ENCODE measurements around the gene RDH12.

Gene RDH12

DNA sequence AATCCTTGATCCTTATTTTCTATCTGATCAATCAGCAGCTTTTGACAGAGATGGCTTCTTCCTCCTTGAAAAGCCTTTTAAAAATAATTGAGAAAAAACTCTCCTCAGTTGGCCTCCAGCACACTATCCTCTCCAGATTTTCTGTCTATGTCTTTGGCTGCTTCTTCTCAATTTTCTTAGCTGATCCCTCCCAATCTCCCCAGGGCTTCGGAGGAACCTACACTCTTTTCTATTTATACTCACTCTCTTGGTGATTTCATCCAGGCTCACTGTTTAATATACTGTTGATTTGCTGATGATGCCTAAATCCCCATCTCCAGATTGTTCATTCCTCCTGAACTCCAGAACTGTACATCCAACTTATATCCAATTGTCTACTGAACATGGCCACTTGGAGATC lies 54.8 kb downstream of the RDH12 start:
- no peak for DNase-seq

GRCh38 chr14:67757175-67757574 lies 55.5 kb downstream of the RDH12 start:
- no peak for DNase-seq

DNA sequence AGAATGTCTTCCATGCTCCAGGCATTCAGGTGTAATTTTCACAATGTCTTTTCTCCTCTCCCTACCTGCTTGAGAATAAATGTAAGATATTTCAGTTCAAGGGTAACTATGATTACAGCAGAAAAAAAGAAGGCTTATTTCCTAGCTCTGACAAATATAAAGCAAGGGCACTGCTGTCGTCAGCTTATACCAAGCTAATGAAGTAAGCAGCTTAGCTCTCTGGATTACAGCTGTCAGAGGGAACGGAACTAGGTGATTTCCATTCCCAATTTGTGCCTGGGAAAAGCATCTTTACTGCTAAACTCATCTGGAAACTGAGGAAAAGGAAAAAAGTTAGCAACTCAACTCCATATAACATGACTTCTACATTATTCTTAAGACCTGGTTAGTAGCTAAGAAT lies 58.2 kb downstream of the RDH12 start:
- DNase-seq: no peak

DNA sequence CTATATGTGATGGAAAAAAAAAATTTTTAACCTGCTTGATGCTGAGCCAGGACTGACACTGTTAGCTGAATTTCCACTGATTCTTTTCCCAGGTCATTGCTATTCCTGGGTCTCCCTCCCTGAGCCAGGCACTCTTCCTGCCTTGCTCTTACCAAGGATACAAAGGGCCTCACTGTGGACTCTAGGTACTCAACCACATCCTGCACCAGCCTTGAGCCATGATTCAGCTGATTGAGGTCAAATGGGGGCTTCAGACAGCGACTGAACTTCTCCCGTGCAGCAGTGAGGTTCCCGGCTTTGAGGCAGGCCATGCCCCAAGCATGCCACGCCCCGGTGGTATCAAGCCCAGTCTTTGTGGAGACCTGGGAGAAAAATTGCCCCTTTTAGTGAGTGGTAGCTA lies 60.4 kb downstream of the RDH12 start:
- no peak for DNase-seq

DNA sequence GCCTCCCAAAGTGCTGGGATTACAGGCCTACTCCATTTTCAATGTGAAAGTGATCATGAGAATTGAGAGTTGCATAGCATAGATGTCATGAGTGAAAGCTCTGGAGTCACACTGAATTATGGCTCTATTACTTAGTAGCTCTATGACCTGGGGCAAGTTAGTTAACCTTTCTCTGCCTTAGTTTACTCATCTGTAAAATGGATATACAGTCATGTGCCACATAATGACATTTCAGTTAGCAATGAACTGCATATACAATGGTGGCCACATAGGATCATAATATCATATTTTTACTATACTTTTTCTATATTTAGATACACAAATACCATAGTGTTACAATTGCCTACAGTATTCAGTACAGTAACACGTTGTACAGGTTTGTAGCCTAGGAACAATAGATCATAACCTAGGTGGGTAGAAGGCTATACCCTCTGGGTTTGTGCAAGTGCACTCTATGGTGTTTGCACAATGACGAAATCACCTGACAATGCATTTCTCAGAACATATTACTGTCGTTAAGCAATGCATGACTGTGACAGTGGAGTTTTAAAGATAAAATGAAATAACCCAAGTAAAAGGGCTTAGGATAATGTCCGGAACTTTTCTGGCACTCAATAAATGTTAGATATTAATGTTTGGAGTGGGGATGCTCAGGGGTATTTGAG lies 61.6 kb downstream of the RDH12 start:
- DNase-seq: no peak

DNA sequence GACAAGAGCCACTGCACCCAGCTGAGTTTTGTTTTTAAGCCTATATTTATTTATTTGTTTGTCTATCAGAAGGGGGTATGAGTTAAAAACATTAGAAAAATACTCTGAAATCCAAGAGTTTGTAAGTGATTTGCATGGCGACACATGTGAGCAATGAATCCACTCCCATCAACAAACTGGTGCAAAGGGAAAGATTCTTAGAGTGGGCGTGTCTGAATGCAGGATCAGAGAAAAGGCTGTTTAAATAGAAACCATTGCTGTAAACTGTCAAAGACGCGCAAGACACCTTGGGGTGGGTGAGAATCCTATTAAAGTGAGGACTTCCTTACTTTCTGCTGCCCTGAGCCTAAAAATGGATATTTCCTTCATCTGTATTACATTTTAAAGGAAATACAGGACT lies 62.8 kb downstream of the RDH12 start:
- no peak for DNase-seq

GRCh38 chr14:67765192-67765834 lies 63.6 kb downstream of the RDH12 start:
- no peak for DNase-seq

DNA sequence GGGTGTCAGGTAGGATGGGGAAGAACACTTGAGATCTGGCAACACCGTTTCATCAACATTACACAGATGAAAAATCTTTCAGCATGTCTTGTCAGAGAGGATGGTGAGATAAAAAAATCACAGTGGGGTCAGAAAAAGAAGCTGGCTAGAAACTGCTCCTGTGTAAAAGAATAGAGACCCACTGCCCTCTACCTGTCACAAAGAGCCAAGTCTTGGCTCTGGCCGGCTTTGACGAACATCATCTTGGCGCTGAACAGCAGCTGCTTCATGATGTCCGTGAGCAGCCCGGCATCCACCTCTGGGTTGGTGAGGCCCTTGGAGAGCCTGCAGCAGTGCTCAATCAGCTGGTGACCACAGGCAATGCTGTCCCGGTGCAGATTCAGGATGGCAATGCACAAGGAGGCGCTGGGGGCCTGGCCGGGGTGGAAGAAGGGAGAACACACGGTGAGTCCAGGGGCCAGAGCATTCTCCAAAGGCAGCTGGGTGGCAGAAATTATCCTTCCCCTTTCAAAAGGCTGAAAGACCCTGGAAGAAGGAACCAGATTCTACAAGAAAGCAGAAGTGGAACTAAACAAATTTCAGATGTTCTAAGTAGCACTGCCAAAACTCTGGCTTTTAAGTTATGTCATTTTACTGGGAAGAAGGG lies 64.5 kb downstream of the RDH12 start:
- no peak for DNase-seq

GRCh38 chr14:67768219-67768618 lies 66.5 kb downstream of the RDH12 start:
- DNase-seq: no peak

DNA sequence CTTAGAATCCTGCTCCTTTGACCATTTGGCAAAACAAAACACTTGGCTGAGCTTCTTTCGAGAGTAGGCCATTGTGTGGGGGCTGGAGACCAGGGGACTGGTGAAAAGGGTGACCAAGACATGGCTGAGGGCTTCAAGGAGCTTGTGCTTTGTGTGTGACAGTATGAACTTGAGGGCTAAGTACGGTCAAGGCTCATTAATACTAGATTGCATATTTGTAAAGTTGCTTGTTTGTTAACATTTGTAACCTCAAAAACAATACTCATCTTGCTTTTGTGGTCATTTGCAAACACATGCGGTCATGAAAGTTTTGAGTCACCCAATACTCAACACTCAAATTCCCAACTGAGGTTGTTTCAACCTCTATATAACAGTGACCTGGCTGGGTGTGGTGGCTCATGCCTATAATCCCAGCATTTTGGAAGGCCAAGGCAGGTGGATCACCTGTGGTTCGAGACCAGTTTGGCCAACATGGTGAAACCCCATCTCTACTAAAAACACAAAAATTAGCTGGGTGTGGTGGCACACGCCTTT lies 72.2 kb downstream of the RDH12 start:
- DNase-seq: no peak

GRCh38 chr14:67776653-67777322 lies 75.1 kb downstream of the RDH12 start:
- no peak for DNase-seq

- DNase-seq: no peak
These were observed 77.1 kb downstream of the RDH12 start for GRCh38 chr14:67778792-67779191.

GRCh38 chr14:67782090-67782489 lies 80.4 kb downstream of the RDH12 start:
- no peak for DNase-seq
